ENCODE results near the gene SSBP4.

Gene SSBP4

DNA sequence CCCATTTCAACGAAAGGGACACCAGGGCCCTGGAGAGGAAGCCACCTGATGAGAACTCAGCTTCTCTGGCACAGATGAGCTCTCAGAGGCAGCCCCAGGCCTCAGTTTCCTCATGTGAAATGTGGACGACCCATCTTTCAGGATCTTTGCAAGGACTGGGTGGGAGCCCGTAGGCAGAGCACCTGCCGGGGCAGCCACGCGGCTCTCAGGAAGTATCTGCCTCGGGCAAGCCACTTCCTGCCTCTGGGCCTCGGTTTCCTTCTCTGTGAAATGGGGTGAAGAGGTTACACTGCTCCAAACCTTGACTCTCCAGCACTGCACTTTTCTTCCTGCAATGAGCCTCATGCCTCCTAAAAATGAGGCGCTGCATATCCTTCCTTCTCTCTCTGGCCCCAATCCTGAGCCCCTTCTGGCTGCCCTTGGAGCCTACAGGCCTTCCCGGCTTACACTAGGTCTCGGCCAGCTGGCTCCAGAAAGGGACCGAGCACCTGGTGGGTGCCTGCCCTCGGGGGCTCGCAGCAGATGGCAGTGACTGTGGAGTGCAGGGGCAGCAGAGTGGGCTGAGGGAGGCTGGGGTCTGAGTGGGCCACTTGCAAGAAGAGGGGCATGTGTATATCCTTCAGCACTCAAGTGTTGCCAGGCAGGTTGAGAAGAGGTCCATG is 3.5 kb downstream of the SSBP4 start:
- DNase-seq: no peak

DNA sequence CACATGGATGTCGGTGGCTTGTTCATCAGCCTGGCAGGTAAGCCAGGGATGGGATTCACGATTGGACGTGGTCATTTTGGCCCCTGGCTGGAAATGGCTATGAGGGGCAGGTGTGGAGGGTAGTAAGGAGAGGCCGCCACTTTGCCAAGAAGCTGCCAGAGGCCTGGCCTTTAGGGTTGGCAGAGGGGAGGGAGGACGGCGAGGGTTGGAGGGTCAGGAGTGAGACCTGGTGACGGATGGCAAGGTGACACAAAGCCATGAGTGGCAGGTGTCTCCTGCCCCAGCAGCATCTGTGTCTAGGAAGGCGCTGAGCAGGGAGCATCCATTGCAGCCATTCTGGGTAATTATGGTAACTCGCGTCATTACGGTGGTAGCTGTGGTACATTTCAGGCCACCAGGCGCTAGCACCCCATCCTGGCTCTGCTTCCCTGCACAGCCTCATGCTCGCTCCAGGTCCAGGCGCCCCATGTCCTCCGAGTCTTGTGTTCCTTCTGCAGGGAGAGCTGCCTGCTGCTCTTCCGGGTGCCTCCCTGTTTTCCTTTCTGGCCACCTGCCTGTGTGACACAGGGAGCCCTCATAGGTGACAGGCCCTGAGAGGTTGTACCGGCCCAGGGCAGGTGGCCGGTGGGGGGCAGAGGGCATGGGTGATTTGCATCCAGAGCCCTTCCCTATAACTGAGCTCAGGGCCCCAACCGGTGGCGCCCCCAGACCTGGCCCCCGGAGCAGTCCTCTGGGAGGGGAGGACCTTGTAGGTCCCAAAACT is 4.2 kb downstream of the SSBP4 start:
- DNase-seq: no peak

DNA sequence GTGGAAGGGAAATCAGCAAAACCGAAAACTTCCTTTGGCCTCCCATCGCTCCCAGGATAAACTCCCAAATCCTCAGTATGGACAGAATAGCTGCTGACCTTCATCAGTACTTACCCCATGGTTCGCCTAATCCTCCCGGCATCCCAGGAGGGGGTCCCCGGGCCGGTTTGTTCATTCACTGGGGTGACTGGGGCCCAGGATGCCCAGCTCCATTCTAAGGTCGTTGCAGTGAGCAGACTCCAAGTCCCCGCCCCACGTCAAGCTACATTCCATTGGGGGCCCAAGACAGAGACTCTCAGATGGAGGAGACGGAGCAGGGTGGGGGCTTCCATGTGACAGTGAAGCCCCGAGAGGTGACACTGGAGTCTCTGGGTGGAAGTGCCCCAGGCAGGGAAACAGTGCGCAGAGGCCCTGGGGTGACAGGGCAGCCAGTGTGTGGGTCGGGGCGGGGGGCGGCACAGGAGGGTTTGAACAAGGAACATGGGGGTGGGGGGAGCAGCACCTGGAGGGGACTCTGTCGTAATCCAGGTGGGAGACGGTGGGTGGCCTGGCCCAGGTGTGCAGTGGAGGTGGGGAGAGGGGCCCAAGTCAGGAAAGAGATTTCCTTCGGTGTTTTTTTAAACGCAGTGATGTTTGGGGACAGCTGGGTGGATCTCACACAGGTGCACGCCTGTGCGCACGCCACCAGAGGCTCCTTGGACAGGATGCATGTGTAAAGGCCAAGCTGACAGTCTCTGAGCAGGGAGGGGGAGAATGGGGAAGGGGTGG is 5.1 kb downstream of the SSBP4 start:
- DNase-seq: no peak

DNA sequence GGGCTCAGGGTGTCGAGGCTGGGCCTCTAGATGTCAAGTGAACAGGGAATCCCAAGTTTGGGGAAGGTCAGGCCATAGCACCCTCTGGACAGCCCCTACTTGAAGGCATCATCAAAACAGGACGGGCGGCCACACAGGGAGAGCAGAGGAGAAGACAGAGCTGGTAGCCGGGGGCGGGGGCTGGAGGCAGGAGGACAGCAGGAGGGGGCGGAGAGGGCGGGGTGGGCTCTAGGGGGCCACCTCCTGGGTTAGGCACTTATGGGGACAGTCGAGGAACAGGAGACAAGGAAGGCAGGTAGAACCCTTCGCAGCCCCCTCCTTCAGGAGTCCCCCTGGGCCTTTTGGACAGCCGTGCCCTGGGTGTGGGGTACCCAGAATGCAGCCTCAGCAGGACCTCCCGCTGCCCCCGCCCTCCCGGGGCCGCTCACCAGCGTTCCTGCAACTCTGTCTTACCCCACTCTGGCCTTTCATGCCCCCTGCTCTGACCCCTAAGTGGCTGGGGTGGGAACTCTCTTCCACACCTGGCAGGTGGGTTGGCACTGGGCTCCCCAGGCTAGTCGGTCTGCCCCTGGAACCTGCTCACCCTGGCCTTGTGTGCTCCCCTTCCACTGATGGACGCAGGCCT is 5.8 kb downstream of the SSBP4 start:
- no peak for DNase-seq

DNA sequence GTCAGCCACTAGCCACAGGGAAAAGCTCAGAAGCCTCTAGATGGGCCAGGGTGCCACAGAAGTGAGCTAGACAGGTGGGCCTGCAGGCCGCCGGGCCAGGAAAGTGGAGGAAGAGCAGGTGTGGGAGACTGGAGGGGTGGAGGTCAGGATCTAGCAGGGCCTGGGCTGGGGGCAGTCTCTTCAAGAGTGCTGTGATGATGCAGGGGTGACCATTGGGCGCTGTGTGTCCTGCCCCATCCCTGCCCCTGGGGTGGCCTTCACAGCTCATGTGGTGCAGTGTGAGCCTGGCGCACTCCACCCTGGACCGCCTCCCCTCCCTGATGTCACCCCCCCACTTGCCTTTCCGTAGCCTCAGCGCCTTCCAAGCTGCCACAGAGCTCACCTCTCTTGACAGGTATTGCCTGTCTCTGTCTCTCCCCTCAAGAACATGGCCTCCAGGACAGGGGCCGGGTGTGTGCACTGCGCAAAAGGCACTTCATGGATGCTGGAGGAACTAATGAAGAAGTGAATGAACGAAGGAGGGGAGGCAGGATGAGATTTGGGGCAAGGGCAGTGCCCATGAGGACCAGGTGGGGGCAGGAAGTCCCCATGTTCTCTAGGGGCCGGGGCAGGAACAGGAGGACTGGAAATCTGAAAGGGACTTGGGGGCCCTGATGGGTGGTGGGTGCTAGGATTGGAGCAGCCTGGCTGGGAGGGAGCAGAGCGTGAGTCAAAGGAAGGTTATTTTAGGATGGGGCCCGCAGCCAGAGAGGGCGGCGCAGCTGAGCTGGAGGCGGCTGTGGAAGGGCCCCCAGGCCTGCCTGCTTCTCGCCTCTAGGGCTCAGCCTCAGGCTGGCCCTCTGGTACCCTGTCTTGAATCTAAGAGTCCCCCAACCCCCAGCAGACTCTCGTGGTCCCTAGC is 6.6 kb downstream of the SSBP4 start:
- no peak for DNase-seq

DNA sequence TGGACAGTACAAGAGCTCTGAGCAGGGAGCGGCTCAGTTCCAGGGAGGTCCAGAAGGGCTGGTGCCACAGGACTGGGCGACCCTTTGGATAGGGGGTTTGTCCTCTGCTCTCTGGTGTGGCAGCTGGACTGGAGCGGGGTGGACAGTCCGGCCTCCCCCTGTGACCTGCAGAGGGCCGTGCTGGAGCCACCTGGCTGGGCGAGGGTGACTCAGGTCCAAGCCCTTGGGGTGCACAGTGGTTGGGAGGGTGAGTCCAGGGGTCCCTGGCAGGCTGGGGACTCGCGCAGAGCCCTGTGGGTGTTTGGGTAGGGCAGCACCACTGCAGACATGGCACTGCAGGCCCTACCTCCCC is 7.2 kb downstream of the SSBP4 start:
- DNase-seq: no peak

DNA sequence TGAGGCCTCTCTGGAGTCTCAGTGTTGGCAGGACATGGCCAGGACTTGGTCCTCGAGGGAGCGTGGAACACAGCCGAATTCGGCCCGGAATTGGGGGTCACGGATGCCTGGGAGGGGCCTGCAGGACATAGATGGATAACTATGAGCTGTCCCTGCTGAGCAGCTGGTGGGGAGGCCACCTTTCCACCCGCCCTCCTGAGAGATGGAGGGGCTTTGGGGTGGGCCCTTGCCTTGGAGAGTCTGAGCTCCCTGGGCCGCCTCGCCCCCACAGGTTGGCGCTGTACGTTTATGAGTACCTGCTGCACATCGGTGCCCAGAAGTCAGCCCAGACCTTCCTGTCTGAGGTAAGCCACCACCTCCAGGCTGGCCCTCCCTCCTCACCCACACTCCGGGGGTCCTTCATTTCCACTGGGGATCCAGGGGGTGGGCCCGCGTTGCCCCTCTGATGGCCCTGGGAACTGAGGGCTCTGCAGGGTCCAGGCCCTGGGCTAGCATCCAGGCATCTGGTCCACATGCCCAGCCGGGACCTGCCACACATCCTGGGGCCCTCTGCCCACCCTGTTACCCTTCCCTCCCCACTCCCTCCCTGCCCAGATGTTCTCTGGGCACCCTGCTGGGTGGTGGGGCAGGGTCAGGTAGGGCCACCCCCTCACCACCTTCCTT is 8.0 kb downstream of the SSBP4 start:
- no peak for DNase-seq

DNA sequence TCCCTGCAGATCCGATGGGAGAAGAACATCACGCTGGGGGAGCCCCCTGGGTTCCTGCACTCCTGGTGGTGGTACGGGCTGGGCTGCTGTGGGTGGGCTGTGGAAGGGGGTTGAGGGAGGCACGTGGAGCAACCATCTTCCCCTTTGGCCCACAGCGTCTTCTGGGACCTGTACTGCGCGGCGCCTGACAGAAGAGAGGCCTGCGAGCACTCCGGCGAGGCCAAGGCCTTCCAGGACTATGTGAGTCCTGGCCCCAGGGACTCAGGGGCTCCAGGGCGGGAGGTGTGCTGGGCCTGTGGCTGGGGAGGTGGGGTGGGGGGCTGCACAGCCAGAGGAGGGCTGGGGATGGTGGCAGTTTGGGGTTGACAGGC is 8.5 kb downstream of the SSBP4 start:
- DNase-seq: no peak

DNA sequence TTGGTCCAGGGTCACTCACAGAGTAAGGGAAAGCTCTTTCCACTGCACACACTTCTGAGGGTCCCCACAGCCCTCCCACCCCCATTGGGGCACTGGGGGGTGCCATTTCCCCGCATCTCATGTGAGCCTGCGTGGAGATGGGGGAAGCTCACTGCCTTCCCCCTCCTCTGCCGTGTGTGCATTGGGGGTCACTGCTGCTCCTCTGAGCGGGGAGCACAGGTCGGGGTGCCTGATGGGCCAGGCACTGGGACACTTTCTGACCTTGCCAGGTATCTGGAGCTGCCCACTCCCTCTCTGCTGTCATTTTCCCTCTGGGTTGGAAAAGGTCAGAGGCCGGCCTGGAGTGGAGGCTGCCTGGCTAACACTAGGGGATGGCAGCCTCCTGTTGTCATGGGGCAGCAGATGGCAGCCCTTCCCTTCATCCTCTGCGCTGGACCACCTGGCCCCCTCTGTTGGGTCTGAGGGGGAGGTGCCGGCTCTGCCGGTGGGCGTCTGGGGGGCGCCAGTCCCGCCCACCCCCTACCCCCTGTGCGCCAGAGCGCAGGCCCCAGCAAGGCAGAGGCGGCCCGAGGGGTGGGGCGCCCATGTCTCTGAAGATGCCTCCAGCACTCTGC is 9.1 kb downstream of the SSBP4 start:
- DNase-seq: no peak

DNA sequence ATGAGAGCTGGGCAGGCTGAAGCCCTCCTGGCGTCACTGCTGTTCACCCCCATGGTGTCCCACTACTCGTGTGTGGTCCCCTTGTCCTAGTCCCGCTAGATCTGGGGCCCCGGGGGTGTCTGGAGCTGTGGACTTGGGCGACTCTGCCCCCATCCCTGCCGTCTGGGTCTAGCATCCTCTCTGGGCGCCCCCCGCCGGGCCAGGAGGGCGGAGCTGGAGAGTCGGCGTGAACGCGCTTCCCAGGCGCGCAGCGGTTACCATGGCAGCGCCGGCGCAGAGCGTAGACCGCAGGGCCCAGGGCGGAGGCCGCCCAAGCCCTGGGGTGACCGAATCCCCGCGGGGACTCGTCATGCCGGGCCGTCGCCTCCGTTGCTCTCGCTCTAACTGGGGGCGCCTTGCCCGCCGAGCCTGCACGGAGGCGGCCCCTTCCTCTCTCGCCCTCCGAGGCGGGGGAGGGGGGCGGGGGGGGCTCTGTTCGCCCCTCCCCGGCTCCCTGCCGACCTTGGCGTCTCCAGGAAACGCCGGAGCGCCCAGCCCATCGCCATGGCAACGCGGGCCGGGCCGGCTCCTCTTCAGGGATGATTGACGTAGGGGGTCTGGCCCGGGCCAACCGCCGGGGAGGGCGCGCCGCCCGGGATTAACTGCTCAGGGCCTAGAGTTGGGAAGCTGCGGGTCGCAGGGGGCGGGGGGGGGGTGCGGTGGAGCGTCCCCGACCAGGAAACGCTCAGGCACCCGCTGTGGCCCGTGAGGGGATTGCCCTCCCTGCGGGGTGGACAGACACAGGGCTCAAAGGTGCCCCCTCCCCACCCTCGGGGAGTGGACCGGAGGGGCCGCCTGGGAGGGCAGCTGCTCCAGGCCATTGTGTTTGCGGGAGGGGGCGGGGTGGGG is 9.8 kb downstream of the SSBP4 start:
- DNase-seq: peak; percentile 93

DNA sequence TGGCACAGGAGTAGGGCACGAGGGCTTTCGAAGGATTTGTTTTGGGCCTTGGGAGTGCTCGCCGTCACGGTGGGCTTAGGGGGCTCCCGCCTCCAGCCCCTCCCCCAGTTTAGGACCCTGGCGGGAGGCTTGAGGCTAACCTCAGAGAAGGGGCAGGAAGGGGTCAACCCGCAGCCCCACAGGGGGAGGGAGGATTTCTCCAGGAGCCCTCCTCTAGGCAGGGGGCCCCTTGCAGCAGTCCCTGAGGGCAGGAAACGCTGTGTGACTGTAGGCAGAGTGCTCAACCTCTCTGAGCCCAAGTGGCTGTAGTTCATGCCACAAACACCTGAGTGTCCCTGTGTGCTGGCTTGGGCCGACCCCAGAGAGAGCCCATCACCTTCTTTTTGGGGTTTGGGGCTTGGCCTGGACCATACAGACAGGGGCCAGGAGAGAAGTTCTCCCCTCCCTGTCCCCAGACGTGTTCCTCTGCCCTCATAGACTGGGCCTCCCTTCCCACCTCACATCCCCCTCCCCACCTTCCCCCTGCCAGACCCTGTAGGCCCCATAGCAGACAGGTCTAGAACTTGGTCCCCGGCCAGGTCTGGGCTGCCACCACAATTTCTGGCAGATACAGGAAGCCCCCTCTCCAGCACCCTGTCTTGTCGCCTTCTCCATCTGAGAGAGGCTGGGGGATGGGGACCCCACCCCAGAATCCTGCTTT is 10.7 kb downstream of the SSBP4 start:
- no peak for DNase-seq

DNA sequence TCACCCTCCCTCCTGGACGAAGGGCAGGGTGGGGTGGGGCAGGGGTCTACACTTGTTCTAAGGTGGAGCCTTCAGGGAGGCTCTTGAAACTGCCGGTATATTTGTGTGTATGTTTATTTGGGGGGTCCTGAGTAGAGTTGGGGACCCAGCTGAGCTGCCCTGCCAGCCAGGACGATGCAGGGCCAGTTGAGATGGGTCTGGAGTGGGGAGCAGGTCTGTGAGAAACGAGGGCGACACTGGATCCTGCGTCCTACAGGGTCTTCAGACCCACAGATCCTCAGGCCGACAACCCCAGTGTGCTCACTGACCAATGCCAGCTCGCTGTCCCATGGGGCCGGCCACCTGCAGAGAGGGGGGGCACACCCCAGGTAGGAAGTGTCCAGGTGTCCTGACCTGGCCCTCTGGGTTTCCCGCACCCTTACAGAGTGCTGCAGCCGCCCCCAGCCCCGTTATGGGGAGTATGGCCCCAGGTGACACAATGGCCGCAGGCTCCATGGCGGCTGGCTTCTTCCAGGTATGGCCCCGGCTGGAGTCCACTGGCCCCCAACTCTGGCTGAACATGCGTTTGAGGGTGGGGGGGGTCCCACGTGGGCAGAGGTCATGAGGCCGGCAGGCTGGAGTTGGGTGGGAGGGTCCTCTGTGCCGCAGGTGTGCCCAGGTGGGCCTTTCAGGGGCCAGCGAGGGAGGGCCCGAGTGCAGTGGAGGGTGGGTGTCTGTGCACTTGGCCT is 11.4 kb downstream of the SSBP4 start:
- DNase-seq: no peak

DNA sequence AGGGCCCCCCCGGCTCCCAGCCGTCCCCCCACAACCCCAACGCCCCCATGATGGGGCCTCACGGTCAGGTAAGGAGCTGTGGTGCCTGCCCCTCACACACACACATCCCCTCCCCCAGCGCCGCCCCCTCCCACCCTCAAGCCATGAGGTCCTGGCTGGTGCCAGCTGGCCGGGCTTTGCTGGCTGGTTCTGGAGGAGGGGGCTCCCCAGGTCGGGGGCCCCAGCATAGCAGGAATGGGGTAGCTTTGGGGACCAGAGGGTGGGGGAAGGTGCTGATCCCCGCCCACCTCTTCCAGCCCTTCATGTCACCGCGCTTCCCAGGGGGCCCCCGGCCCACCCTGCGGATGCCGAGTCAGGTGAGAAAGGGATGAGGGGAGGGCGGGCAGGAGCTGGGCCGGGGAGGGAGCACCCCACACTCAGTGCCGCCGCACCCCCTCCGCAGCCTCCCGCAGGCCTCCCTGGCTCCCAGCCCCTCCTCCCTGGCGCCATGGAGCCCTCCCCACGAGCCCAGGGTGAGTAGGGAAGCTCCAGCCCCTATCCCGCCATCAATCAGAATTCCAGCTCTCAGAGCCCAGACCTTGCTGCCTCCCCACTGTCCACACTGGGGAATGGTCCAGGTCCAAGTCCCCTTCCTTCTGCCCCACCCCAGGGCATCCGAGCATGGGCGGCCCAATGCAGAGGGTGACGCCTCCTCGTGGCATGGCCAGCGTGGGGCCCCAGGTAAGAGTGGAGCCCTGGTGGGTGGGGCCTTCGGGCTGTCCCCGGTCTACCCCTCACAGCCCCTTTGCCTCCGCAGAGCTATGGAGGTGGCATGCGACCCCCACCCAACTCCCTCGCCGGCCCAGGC is 12.4 kb downstream of the SSBP4 start:
- no peak for DNase-seq

DNA sequence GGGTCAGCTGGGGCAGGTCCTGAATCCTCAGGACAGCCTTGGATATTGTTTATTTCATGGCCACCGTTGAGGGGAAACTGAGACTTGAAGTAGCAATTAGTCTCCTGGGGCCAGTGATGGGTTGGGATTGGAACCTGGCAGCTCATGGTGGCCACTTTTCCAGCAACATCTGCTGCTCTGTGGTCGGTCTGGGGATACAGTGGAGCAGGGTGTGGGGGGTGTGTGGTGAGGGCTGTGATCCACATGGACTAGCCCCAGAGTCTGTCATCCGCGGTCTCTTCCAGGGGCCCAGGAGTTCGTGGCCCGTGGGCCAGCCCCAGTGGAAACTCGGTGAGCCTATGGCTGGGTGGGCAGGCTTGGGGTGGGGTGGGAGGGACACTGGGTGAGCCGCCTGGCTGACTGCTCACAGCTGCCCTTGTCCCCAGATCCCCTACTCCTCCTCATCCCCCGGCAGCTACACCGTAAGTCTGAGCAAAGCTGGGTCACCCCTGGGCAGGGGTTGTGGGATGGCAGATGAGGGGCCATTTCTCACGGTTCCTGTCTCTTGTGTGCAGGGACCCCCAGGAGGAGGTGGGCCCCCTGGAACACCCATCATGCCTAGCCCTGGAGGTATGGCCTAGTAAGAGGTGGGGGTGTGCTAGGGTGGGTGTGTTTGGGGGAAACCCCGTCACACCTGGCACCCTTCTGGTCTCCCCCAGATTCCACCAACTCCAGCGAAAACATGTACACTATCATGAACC is 13.2 kb downstream of the SSBP4 start:
- DNase-seq: no peak

DNA sequence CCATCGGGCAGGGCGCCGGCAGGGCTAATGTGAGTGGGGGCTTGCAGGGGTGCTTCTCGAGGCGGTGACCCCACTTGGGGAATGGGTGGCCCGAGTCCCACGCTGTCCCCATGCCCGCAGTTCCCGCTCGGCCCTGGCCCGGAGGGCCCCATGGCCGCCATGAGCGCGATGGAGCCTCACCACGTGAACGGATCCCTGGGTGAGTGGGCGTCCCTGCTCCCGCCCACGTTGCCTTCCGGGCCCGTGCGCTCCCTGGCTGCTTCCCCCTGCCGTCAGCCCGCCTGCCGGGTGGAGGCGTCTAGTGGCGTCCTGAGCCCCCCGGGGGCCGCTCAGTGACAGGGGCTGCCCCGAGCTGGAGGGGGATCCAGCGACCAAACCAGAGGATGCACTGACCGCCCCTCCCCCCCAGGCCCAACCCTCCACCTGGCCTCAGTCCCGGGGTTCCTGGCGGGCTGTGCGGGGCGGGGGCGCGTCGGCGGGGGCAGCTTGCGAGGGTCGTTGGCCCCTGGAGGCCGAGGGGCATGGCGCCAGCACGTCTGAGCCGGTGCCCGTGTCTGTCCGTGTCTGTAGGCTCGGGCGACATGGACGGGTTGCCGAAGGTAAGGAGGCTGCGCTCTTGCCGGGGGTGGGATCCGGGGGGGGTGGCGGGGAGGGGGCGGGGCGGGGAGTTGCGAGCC is 14.0 kb downstream of the SSBP4 start:
- peak; percentile 66 for DNase-seq

DNA sequence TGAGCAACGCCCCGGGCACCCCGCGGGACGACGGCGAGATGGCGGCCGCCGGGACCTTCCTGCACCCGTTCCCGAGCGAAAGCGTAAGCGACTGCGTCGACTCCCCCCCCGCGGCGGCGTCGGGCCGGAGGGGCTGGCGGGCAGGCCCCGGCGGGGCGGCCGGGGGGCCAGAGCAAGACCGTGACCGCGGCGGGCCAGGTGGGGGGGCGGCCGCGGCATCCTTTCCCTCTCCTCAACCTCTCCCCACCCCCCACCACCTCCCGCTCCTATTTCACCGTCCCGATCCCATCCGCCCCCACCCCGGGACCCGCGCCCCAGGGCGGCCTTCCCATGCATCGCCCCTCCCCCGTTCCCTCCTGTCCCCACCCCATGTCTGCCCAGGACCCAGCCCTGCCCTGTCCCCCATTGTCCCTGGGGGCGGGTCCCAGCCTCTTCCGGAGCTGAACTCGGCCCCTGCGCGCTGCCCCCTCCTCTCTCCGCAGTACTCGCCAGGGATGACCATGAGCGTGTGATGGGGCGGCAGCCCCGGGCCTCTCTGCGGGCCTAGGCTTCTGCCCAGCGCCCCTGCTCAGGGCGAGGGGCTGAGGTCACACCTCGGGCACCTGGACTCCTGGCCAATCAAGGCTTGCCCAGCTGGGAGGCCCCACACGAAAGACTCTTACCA is 14.7 kb downstream of the SSBP4 start:
- no peak for DNase-seq

Data from CD4-positive, alpha-beta T cell treated with Interleukin-15 for 1 hour (primary cell).